Skin of body (tissue), 2 donors: Measurements from ENCODE around the gene BTN2A1. TPM values are rescaled to one million over a fixed set of nuclear protein-coding genes. Genes with fewer than 3 reads are reported as not detected.
A peak's percentile ranks its signal among the peaks of the same experiment; 100 is the strongest.

Experiments used
- DNase-seq: peaks from one replicate; lab custom pipeline; 2025; lab: John Stamatoyannopoulos, UW
- total RNA-seq: library from RNA; depleted of rRNA; stranded (reverse); fragments of >200 nt; gene quantifications from one replicate; pipeline ENCODE4 v1.2.3, GENCODE V29; 2014

Gene BTN2A1
- total RNA-seq, 1 donor from 2014 or later: 12.7 TPM

- DNase-seq: no peak
Observed at GRCh38 chr6:26465776-26466175, 8.0 kb downstream of the BTN2A1 start.

- DNase-seq: no peak
Observed at GRCh38 chr6:26468829-26469228, 11.1 kb downstream of the BTN2A1 start.

- DNase-seq: no peak
Observed at GRCh38 chr6:26470643-26471042, 12.9 kb downstream of the BTN2A1 start.

GRCh38 chr6:26471970-26472369 lies 14.2 kb downstream of the BTN2A1 start:
- DNase-seq: no peak

GRCh38 chr6:26472549-26473290 lies 15.0 kb downstream of the BTN2A1 start:
- DNase-seq: no peak

- DNase-seq: no peak
Observed at GRCh38 chr6:26473429-26473757, 15.6 kb downstream of the BTN2A1 start.

- DNase-seq: peak; percentile 95
Observed at GRCh38 chr6:26473758-26474438, 16.1 kb downstream of the BTN2A1 start.

GRCh38 chr6:26474439-26474881 lies 16.7 kb downstream of the BTN2A1 start:
- DNase-seq: no peak

GRCh38 chr6:26475823-26476729 lies 18.3 kb downstream of the BTN2A1 start:
- no peak for DNase-seq

GRCh38 chr6:26476896-26477295 lies 19.1 kb downstream of the BTN2A1 start:
- no peak for DNase-seq

GRCh38 chr6:26477426-26477825 lies 19.7 kb downstream of the BTN2A1 start:
- no peak for DNase-seq

GRCh38 chr6:26478100-26478984 lies 20.6 kb downstream of the BTN2A1 start:
- DNase-seq: no peak

- no peak for DNase-seq
Observed at GRCh38 chr6:26478985-26479278, 21.2 kb downstream of the BTN2A1 start.

GRCh38 chr6:26482338-26482737 lies 24.6 kb downstream of the BTN2A1 start:
- DNase-seq: no peak

- DNase-seq: no peak
Observed at GRCh38 chr6:26483727-26484126, 26.0 kb downstream of the BTN2A1 start.

- DNase-seq: no peak
Observed at GRCh38 chr6:26484161-26484560, 26.4 kb downstream of the BTN2A1 start.

GRCh38 chr6:26485112-26485780 lies 27.5 kb downstream of the BTN2A1 start:
- no peak for DNase-seq

GRCh38 chr6:26486358-26486757 lies 28.6 kb downstream of the BTN2A1 start:
- DNase-seq: no peak

- no peak for DNase-seq
Observed at GRCh38 chr6:26487466-26487865, 29.7 kb downstream of the BTN2A1 start.
